ENCODE measurements around the gene CCDC59.
A peak's percentile ranks its signal among the peaks of the same experiment; 100 is the strongest.
"Not testable (repeated sequence)": the region's sequence is repeated elsewhere in the genome, so short reads cannot be mapped to it uniquely, and the experiment has no call there.

CCDC59 gene
- long read RNA-seq, donor 1, transcript CCDC59-201 (4 exons, 1,983 nt): minor isoform, 5 of 26 reads
- long read RNA-seq, donor 1, transcript CCDC59-203 (4 exons, 984 nt): major isoform, 10 of 26 reads
- long read RNA-seq, donor 1, transcript CCDC59-207 (2 exons, 600 nt): minor isoform, 8 of 26 reads
- long read RNA-seq, donor 1, partial matches to known transcripts: 0 of 26 reads
- long read RNA-seq, donor 1, other reads (novel, unspliced or antisense): 0 of 26 reads
- long read RNA-seq, donor 2, partial matches to known transcripts: 0 of 8 reads
- long read RNA-seq, donor 2, other reads (novel, unspliced or antisense): 0 of 8 reads
- long read RNA-seq, donor 3, partial matches to known transcripts: 0 of 11 reads
- long read RNA-seq, donor 3, other reads (novel, unspliced or antisense): 0 of 11 reads
- long read RNA-seq, donor 4, transcript CCDC59-201 (4 exons, 1,983 nt): major isoform, 5 of 17 reads
- long read RNA-seq, donor 4, partial matches to known transcripts: 0 of 17 reads
- long read RNA-seq, donor 4, other reads (novel, unspliced or antisense): 0 of 17 reads
- long read RNA-seq, donor 5, transcript CCDC59-201 (4 exons, 1,983 nt): major isoform, 13 of 24 reads
- long read RNA-seq, donor 5, transcript CCDC59-203 (4 exons, 984 nt): minor isoform, 5 of 24 reads
- long read RNA-seq, donor 5, partial matches to known transcripts: 0 of 24 reads
- long read RNA-seq, donor 5, other reads (novel, unspliced or antisense): 0 of 24 reads
- long read RNA-seq, donor 6, transcript CCDC59-201 (4 exons, 1,983 nt): major isoform, 6 of 14 reads
- long read RNA-seq, donor 6, transcript CCDC59-202 (2 exons, 553 nt): minor isoform, 5 of 14 reads
- long read RNA-seq, donor 6, partial matches to known transcripts: 0 of 14 reads
- long read RNA-seq, donor 6, other reads (novel, unspliced or antisense): 0 of 14 reads
- long read RNA-seq, donor 7, transcript CCDC59-204 (2 exons, 2,101 nt): minor isoform, 6 of 30 reads
- long read RNA-seq, donor 7, transcript CCDC59-207 (2 exons, 600 nt): major isoform, 10 of 30 reads
- long read RNA-seq, donor 7, transcript CCDC59-203 (4 exons, 984 nt): minor isoform, 6 of 30 reads
- long read RNA-seq, donor 7, transcript CCDC59-201 (4 exons, 1,983 nt): minor isoform, 5 of 30 reads
- long read RNA-seq, donor 7, partial matches to known transcripts: 0 of 30 reads
- long read RNA-seq, donor 7, other reads (novel, unspliced or antisense): 0 of 30 reads
- long read RNA-seq, donor 8, transcript CCDC59-203 (4 exons, 984 nt): minor isoform, 5 of 21 reads
- long read RNA-seq, donor 8, transcript CCDC59-201 (4 exons, 1,983 nt): major isoform, 8 of 21 reads
- long read RNA-seq, donor 8, partial matches to known transcripts: 0 of 21 reads
- long read RNA-seq, donor 8, other reads (novel, unspliced or antisense): 0 of 21 reads

- peak; percentile 100 for DNase-seq
These were observed at the start of gene CCDC59, which contains the start of gene METTL25 for GRCh38 chr12:82358200-82359114. Gene CCDC59 (minus strand): TSS chr12:82358387. CDS start chr12:82358376, 11 bp downstream. Gene METTL25 (plus strand): TSS chr12:82358529. CDS start chr12:82358566, 37 bp downstream.

DNA sequence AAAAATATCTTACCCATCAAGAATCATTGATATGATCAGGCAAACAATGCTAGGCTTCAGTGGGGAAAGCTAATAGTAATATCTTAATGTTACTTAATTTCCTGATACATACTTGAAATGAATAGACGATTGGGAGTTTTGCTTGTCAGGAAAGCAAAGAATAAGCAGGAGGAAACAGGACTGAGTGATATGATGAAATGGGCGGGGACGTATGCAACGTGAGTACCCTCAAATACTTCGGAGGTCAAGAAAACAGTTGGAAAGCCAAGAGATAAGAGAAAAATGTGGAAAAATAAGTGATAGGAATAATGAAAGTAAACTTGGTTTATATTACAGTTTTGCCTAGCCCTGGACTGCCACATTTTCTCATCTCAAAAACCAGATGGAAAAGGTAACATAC, 49.3 kb upstream of the CCDC59 start:
- no peak for DNase-seq

- no peak for DNase-seq
These were observed 48.5 kb upstream of the CCDC59 start for GRCh38 chr12:82406651-82407050.

DNA sequence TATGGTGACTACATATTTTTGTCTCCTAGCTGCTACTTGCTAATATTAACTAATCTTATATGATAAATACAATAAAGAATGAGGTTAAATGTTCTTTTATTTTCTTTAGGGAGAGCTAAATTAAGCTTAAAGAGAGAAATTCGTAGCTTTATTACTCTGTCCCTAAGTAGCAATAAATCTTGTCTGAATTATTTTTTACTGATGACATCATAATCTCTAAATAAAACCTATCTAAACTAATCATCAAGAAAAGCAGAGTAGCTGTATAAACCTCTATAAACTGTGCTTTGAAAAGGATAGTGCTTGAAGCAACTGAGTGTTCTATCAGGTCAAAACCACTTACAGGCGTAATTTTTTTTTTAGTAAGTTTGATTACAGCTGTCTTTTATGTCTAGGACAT, 42.6 kb upstream of the CCDC59 start:
- DNase-seq: no peak

DNA sequence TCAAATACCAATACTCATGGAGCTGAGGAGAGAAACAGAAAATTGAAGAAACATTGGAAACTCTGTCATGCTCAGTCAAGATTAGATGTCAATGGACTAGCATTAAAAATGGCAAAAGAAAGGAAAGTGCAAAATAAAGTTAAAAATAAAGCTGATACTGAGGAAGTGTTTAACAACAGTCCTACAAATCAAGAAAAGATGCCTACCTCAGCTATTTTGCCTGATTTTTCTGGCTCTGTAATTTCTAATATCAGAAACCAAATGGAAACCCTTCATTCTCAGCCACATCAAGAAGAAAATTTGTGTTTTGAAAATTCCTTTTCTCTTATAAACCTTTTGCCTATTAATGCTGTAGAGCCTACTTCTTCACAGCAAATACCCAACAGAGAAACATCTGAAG, 40.7 kb upstream of the CCDC59 start:
- DNase-seq: no peak

DNA sequence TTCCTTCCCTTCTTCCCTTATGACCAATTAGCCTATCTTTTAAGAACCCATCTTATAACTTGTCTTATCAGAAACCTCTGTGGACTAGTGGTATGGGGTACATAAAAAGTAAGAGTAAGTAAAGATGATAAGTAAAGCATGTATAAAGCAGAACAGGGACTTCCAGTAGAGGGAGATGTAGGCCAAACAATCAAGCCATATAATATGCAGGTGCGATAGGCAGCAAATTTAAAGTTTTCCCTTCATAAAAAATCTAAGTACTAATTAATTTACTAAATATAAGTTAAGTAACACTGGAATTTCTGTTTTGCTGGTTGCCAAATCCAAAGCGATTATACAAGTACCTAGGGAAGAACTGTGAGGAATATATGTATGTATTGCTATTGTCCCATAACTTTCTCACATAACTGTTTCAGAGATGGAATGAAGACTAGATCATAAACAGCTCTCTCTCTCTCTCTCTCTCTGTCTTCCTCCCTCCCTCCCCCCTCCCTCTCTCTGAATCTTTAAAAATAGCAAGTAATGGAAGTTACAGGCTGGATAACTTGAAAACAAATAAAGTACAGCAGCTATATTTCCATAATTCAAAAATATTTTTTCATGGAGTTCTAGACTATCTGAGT, 25.9 kb upstream of the CCDC59 start:
- no peak for DNase-seq

DNA sequence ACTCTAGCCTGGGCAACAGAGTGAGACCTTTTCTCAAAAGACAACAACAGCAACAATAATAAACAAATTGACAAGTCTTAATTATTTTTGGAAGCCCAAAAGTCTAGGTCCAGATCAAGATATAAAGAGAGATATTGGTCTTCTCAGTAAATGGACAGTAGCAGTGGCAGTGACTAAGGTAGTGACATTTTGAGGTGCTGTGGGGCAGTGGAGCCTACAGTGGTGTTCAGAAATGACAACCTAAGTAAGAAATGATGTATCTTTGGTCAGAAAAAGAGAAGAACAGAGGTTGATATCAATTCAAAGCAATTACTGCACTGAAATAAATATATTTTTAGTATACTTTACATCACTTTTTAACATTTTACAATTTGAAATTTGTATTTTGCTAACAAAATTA, 20.8 kb upstream of the CCDC59 start:
- no peak for DNase-seq

- DNase-seq: no peak
These were observed 17.0 kb upstream of the CCDC59 start for GRCh38 chr12:82375201-82375600.

DNA sequence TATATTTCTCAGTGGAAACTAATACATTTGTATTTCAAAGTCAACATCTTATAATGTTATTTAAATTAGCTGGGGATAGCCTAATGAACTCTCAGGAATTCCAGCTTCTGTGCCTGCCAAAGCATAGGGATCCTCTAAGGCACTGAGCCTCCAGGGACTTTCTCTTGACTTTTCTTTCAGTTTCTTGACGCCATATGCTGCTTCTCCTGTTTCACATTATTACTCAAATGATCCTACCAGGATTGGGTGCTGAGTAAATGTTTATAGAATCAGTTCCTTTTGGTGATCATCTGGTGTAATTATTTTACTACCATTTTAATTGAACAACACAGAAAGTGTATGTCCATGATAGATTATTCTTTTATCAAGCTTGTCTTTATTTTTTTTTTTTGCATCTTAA, 8.0 kb upstream of the CCDC59 start:
- DNase-seq: no peak

- no peak for DNase-seq
These were observed 5.8 kb upstream of the CCDC59 start for GRCh38 chr12:82363990-82364389.

DNA sequence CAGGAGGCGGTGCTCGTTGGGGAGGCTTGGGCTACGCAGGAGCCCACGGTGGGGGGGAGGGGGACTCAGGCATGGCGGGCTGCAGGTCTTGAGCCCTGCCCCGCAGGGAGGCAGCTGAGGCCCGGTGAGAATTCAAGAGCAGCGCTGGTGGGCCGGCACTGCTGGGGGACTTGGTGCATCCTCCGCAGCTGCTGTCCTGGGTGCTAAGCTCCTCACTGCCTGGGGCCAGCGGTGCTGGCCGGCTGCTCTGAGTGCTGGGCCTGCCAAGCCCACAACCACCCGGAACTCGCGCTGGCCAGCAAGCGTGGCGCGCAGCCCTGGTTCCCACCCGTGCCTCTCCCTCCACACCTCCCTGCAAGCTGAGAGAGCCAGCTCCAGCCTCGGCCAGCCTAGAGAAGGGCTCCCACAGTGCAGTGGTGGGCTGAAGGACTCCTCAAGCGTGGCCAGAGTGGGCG, 3.3 kb upstream of the CCDC59 start:
- no peak for DNase-seq

- not testable (repeated sequence) for DNase-seq
These were observed 2.6 kb upstream of the CCDC59 start for GRCh38 chr12:82360834-82361233.

- peak; percentile 63 for DNase-seq
These were observed 910 bp upstream of the CCDC59 start for GRCh38 chr12:82359115-82359478.

GRCh38 chr12:82357845-82358199, 365 bp downstream of the CCDC59 start:
- no peak for DNase-seq

DNA sequence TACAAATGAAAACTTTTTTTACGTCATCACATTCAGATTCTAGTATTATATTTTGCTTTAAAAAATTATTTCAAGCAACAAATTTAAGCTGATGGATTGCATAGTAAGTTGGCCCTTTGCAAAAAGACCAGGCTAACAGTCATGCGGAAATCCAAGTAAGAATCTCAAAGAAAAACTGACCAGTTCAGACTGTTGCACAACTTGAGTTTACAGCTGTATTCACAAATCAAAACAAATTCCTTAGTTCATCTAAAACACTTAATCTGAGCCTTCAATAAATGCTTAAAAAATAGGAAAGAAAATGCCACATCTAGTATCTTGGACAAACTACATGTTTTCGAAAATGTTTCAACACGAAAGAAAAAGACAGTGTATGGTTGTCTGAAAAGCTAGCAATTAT, 847 bp downstream of the CCDC59 start:
- DNase-seq: no peak

DNA sequence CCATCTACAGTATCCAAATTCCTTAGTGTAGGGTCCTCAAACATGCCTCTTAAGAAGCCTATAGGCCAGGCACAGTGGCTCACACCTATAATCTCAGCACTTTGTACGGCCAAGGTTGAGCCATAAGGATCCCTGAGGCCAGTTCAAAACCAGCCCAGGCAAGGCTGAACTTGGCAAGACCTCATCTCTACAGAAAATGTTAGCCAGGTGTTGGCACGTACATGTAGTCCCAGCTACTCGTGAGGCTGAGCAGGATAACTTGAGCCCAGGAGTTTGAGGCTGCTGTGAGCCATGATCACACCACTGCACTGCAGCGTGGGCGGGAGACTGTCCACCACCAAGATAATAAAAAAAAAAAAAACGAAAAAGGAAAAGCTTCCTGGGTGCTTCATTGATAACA, 6.8 kb downstream of the CCDC59 start:
- no peak for DNase-seq

- no peak for DNase-seq
These were observed 8.0 kb downstream of the CCDC59 start for GRCh38 chr12:82350161-82350560.

GRCh38 chr12:82329508-82329907, 28.7 kb downstream of the CCDC59 start:
- no peak for DNase-seq

DNA sequence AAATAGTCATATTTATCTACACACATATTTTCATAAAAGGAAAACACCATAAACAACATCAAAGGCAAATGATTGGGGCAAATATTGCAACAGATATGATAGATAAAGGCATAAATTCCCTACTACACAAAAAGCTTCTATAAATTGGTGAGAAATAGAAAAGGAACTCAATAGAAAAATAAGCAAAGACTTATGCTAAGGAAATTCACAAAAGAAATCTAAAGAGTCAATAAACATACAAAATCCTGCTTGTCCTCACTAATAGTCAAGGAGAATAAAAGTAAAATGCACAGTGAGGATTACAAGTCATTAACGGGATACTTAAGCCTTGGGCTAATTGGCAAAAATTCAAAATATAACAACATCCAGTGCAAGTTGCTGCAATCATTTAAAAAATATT, 30.3 kb downstream of the CCDC59 start:
- DNase-seq: no peak

GRCh38 chr12:82326905-82327503, 31.2 kb downstream of the CCDC59 start:
- DNase-seq: no peak
